Peyer's patch (tissue), 4 donors: ENCODE data around the gene CCDC174.

Experiments
- POLR2A ChIP-seq, 2 donors: fragments of 450-650 bp; IDR thresholded peaks; one replicate each; pipeline ENCODE4 v1.5.1; 2017; ENCODE audit warnings: antibody characterized with exemption in 2 of 2, mild to moderate bottlenecking in 2 of 2, moderate library complexity in 2 of 2
- TF ChIP-seq, protein P1 (sequence below), 6 experiments: fragments of 450-650 bp in 4 of 6; fragments of 200-600 bp in 2 of 6; sonication (generic) in 1 of 6; IDR thresholded peaks; one replicate each; pipeline ENCODE4 v1.5.1; 2017 to 2019; ENCODE audit warnings: antibody characterized with exemption in 6 of 6, mild to moderate bottlenecking in 3 of 6, moderate library complexity in 1 of 6

DNA sequence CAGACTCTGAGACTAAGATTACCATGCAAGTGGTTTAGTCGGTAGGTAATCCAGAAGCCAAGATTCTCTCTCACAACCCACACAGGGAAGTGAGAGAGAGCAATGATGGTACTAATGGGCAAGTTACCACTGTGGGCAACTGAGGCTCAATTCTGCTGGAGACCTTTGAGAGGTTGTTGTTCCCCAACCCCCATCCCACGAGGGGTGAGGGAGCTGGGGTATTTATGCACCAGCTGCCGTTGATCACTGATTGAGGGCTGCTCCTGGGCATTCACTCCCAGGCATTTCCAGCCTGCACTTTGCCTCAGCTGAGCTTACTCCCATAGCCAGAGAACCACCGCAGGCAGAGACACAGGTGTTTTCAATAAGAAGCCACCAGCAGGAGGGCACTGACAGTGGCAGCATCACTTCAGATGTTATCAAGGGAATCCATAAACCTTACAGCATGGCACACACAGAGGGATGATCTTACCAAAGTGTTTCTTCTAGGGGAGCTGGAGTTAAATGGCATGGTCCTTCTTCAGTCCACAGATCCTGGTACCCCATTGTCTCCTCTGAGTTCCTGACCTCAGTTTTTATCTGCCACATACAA, 15.0 kb upstream of the CCDC174 start:
- TF ChIP-seq, protein P1, sequence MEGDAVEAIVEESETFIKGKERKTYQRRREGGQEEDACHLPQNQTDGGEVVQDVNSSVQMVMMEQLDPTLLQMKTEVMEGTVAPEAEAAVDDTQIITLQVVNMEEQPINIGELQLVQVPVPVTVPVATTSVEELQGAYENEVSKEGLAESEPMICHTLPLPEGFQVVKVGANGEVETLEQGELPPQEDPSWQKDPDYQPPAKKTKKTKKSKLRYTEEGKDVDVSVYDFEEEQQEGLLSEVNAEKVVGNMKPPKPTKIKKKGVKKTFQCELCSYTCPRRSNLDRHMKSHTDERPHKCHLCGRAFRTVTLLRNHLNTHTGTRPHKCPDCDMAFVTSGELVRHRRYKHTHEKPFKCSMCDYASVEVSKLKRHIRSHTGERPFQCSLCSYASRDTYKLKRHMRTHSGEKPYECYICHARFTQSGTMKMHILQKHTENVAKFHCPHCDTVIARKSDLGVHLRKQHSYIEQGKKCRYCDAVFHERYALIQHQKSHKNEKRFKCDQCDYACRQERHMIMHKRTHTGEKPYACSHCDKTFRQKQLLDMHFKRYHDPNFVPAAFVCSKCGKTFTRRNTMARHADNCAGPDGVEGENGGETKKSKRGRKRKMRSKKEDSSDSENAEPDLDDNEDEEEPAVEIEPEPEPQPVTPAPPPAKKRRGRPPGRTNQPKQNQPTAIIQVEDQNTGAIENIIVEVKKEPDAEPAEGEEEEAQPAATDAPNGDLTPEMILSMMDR (IDR thresholded peaks at IDR 0.05) = no peak
- TF ChIP-seq POLR2A (IDR thresholded peaks at IDR 0.05) = no peak
